Natural killer cell (primary cell): Measurements from ENCODE around the gene ANO10. TPM values are rescaled to one million over a fixed set of nuclear protein-coding genes. Genes with fewer than 3 reads are reported as not detected.
A peak's percentile ranks its signal among the peaks of the same experiment; 100 is the strongest.
"Not testable (repeated sequence)": the region's sequence is repeated elsewhere in the genome, so short reads cannot be mapped to it uniquely, and the experiment has no call there.

Experiments used
- ATAC-seq, 3 donors: fragments of 150-1000 bp in 2 of 3; fragments of 200-7000 bp in 1 of 3; cut with Tn5 transposase; 1 replicate in 1 of 3; 2 replicates in 2 of 3; pipeline ENCODE4 v1.10.0; 2021; ENCODE audit warnings: mild to moderate bottlenecking in 2 of 3, moderate library complexity in 2 of 3
- DNase-seq, 2 donors: peaks; one replicate each; pipeline versions ENCODE4 v3.0.0 to v3.0.0-alpha.2; 2013 to 2021; ENCODE audit warnings: mixed read lengths in 1 of 2
- H3K27ac ChIP-seq: one replicate; pipeline ENCODE4 v1.5.1; 2013; ENCODE audit warnings: mild to moderate bottlenecking, low read length
- H3K27me3 ChIP-seq: one replicate; pipeline ENCODE4 v1.6.1; 2013; ENCODE audit warnings: low read length; ENCODE audit not compliant: control insufficient read depth, insufficient read depth
- H3K36me3 ChIP-seq: one replicate; pipeline ENCODE4 v1.6.1; 2013; ENCODE audit warnings: low read length; ENCODE audit not compliant: control insufficient read depth, insufficient read depth
- H3K4me1 ChIP-seq: one replicate; pipeline ENCODE4 v1.6.1; 2013; ENCODE audit warnings: low read length; ENCODE audit not compliant: control insufficient read depth, insufficient read depth
- H3K4me3 ChIP-seq: one replicate; pipeline ENCODE4 v1.5.1; 2013; ENCODE audit warnings: low read length
- H3K9me3 ChIP-seq: one replicate; pipeline ENCODE4 v1.6.1; 2013; ENCODE audit warnings: low read length; ENCODE audit not compliant: control insufficient read depth, insufficient read depth
- H3K27ac Mint-ChIP-seq, 2 donors: one replicate each; pipeline ENCODE4 v1.8.0; 2022; ENCODE audit warnings: mild to moderate bottlenecking in 2 of 2, mixed read lengths in 2 of 2, moderate library complexity in 1 of 2
- H3K27me3 Mint-ChIP-seq, 2 donors: one replicate each; pipeline ENCODE4 v1.8.0; 2022; ENCODE audit warnings: low read depth in 2 of 2, mixed read lengths in 2 of 2
- H3K36me3 Mint-ChIP-seq: one replicate; pipeline ENCODE4 v1.8.0; 2022; ENCODE audit warnings: mixed read lengths
- H3K4me1 Mint-ChIP-seq, 2 donors: one replicate each; pipeline ENCODE4 v1.8.0; 2022; ENCODE audit warnings: mixed read lengths in 2 of 2
- H3K4me3 Mint-ChIP-seq: one replicate; pipeline ENCODE4 v1.8.0; 2022; ENCODE audit warnings: mild to moderate bottlenecking, moderate library complexity, mixed read lengths
- H3K9me3 Mint-ChIP-seq, 2 donors: one replicate each; pipeline ENCODE4 v1.8.0; 2022; ENCODE audit warnings: mixed read lengths in 2 of 2
- WGBS: methylation state at CpG from one replicate; pipeline ENCODE4 v1.1.7; 2013; ENCODE audit warnings: missing lambda C conversion rate; ENCODE audit not compliant: insufficient coverage; 5-methylcytosine and 5-hydroxymethylcytosine counted together
- intact Hi-C: fragments of 100-400 bp; cut with micrococcal nuclease; formaldehyde crosslinking; loops from one replicate; pipeline ENCODE4 v1.14.2; 2022
- total RNA-seq, 4 donors: library from RNA; stranded (reverse); fragments of 120-200 nt in 1 of 4; gene quantifications; one replicate each; pipeline versions ENCODE4 v1.2.3 to v1.2.4, GENCODE V29; 2013 to 2022
- TF ChIP-seq, protein P1 (sequence below): fragments of 200-600 bp; IDR thresholded peaks from one replicate; pipeline ENCODE4 v1.8.0; 2022; ENCODE audit warnings: antibody characterized with exemption

The ANO10 gene
- total RNA-seq, 3 donors from 2014 or later (not counting 1 experiment from before 2014, with no cell fraction given): 8.9 to 11.2 (median 10.9) TPM

DNA sequence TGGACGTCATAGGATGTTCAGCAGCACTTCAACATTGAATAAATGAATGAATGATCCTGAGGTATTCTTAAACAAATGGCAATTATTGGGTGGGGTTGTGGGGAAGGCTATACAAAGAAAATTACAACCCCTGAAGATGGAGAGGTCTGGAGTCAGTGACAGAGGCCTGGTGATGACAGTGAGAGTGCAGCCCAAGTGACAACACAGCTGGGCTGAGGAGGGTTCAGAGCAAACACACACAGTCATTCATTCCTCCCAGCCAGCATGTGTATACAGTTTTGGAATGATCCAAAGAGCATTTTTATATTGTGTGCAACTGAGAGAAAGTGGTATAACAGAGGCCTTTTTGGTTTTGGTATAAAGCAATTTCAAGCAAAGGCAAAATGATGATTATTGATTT is 148.1 kb downstream of the ANO10 start:
- intact Hi-C loops: no loop called here
- Mint-ChIP-seq H3K9me3 (no peaks in the 10 kb centered on the region), H3K4me3 (no peak overlapping the region), H3K27me3 (no peaks in the 10 kb centered on the region), H3K4me1 (peaks cover 53 to 59% of the 10 kb centered on the region in 2 donors), H3K27ac (peak overlapping the region; percentile 80 to 96), H3K36me3 (no peaks in the 10 kb centered on the region)
- peaks cover 32% of the 10 kb centered on the region for H3K4me1 ChIP-seq
- no peaks in the 10 kb centered on the region for H3K9me3 ChIP-seq
- ATAC-seq: no peak
- H3K36me3 ChIP-seq: no peaks in the 10 kb centered on the region
- no peaks in the 10 kb centered on the region for H3K27me3 ChIP-seq
- no peak overlapping the region for H3K27ac ChIP-seq
- no peak for DNase-seq
- TF ChIP-seq, protein P1, sequence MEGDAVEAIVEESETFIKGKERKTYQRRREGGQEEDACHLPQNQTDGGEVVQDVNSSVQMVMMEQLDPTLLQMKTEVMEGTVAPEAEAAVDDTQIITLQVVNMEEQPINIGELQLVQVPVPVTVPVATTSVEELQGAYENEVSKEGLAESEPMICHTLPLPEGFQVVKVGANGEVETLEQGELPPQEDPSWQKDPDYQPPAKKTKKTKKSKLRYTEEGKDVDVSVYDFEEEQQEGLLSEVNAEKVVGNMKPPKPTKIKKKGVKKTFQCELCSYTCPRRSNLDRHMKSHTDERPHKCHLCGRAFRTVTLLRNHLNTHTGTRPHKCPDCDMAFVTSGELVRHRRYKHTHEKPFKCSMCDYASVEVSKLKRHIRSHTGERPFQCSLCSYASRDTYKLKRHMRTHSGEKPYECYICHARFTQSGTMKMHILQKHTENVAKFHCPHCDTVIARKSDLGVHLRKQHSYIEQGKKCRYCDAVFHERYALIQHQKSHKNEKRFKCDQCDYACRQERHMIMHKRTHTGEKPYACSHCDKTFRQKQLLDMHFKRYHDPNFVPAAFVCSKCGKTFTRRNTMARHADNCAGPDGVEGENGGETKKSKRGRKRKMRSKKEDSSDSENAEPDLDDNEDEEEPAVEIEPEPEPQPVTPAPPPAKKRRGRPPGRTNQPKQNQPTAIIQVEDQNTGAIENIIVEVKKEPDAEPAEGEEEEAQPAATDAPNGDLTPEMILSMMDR: no peak
- no peak overlapping the region for H3K4me3 ChIP-seq
- 63% methylated on average over 1 of the region's 1 CpG for whole genome bisulfite sequencing

DNA sequence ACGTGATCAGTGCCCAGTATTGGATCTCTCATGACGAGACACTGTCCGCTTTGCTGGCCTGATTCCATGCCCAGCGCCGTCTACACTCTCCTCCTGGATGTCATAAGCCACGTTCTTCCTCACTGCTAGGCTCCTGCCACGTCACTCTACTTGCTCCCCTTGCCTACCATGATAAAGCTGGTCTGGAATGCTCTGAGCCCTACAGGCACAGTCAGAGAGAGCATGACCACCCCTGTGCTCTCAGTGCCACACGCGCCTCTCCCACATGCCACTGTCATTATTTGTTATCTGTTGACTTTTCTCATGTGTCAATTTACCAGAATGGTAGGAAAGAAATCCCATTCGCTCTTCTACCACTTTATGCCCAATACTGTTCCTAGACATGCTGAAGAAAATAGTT is 148.6 kb downstream of the ANO10 start:
- peak overlapping the region; percentile 80 to 96 for H3K27ac Mint-ChIP-seq
- TF ChIP-seq, protein P1: no peak

DNA sequence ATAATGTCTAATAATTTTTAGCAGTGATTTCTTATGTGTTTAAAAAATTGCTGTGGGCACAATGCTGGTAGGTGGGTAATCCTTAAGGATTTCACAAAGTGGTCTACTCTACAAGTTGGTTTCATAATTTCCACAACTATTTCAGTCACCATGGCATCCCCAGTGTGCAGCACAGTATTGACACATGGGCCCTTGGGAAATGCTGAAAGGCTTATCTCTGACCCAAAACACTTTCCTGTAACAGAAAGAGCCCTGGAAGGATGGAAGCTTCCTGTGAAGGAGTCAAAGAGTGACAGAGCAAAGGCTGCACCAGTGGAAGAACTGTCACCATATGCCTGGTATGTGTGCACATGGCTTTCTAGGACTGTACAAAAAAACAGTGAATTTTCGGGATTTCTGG is 153.7 kb downstream of the ANO10 start:
- TF ChIP-seq, protein P1: no peak
- H3K27me3 ChIP-seq: no peaks in the 10 kb centered on the region
- Mint-ChIP-seq H3K9me3 (peaks cover 0 to 4% of the 10 kb centered on the region in 2 donors), H3K27ac (peak overlapping the region; percentile 4 to 53), H3K4me1 (peaks cover 25 to 27% of the 10 kb centered on the region in 2 donors), H3K27me3 (no peaks in the 10 kb centered on the region), H3K4me3 (no peak overlapping the region), H3K36me3 (no peaks in the 10 kb centered on the region)
- no peaks in the 10 kb centered on the region for H3K9me3 ChIP-seq
- no peak overlapping the region for H3K4me3 ChIP-seq
- H3K4me1 ChIP-seq: peaks cover 12% of the 10 kb centered on the region
- no peak for ATAC-seq
- H3K27ac ChIP-seq: no peak overlapping the region
- intact Hi-C loops: no loop called here
- WGBS: 83% methylated on average over 1 of the region's 1 CpG
- no peak for DNase-seq
- H3K36me3 ChIP-seq: no peaks in the 10 kb centered on the region

More for the DNA sequence above, 148.6 kb downstream of the ANO10 start:
- H3K4me1 ChIP-seq: peaks cover 29% of the 10 kb centered on the region
- H3K27ac ChIP-seq: no peak overlapping the region
- H3K4me1 Mint-ChIP-seq: peaks cover 48 to 54% of the 10 kb centered on the region in 2 donors
- no peak for ATAC-seq
- no peaks in the 10 kb centered on the region for H3K36me3 Mint-ChIP-seq
- H3K36me3 ChIP-seq: no peaks in the 10 kb centered on the region
- H3K27me3 ChIP-seq: no peaks in the 10 kb centered on the region
- 93% methylated on average over 9 of the region's 10 CpGs for whole genome bisulfite sequencing
- H3K4me3 Mint-ChIP-seq: no peak overlapping the region
- H3K9me3 Mint-ChIP-seq: no peaks in the 10 kb centered on the region
- H3K4me3 ChIP-seq: no peak overlapping the region
- DNase-seq: no peak
- intact Hi-C loops: no loop called here
- H3K27me3 Mint-ChIP-seq: no peaks in the 10 kb centered on the region
- no peaks in the 10 kb centered on the region for H3K9me3 ChIP-seq

DNA sequence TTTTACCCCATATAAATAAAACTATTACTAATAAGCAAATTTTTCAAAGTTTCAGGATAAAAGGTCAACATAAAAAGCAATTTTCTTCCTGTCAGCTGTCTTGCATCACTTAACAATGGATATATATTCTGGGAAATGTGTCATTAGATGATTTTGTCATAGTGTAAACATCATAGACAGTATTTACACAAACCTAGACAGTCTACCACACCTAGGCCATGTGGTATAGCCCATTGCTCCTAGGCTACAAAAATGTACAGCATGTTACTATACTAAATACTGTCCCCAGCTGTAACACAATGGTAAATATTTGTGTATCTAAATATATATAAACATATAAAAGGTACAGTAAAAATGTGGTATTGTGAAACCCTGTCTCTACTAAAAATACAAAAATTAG is 156.7 kb downstream of the ANO10 start:
- Histone ChIP-seq H3K27ac (no peak overlapping the region), H3K36me3 (no peaks in the 10 kb centered on the region), H3K4me3 (no peak overlapping the region), H3K9me3 (peaks cover 3% of the 10 kb centered on the region), H3K27me3 (no peaks in the 10 kb centered on the region), H3K4me1 (peaks cover under 1% of the 10 kb centered on the region)
- Mint-ChIP-seq H3K9me3 (peaks cover 0 to 4% of the 10 kb centered on the region in 2 donors), H3K36me3 (peaks cover 6% of the 10 kb centered on the region), H3K4me3 (no peak overlapping the region), H3K27ac (no peak overlapping the region), H3K4me1 (peaks cover 8 to 19% of the 10 kb centered on the region in 2 donors), H3K27me3 (no peaks in the 10 kb centered on the region)
- no peak for DNase-seq
- TF ChIP-seq, protein P1: no peak
- no peak for ATAC-seq
- intact Hi-C loops: no loop called here

DNA sequence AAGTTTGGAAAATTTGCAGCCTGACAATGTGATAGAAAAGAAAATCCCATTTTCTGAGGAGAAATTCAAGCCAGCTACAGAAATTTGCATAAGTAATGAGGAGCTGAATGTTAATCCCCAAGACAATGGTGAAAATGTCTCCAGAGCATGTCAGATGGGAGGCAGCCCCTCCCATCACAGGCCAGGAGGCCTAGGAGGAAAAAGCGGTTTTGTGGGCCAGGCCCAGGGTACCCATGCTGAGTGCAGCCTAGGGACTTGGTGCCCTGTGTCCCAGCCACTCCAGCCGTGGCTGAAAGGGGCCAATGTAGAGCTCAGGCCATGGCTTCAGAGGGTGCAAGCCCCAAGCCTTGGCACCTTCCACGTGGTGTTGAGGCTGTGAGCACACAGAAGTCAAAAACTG is 159.2 kb downstream of the ANO10 start:
- H3K4me3 Mint-ChIP-seq, H3K4me3 ChIP-seq, H3K27ac Mint-ChIP-seq, H3K27ac ChIP-seq, H3K27me3 Mint-ChIP-seq, H3K9me3 Mint-ChIP-seq, ATAC-seq, intact Hi-C loops, H3K27me3 ChIP-seq, H3K36me3 Mint-ChIP-seq, H3K36me3 ChIP-seq, DNase-seq, H3K4me1 ChIP-seq, H3K9me3 ChIP-seq: not testable (repeated sequence)
- 81% methylated on average over 3 of the region's 3 CpGs for WGBS
- peaks cover 11 to 18% of the 10 kb centered on the region in 2 donors for H3K4me1 Mint-ChIP-seq
